ENCODE data around the gene GRIN3B.
"Not testable (repeated sequence)": the region's sequence is repeated elsewhere in the genome, so short reads cannot be mapped to it uniquely, and the experiment has no call there.

GRIN3B gene

GRCh38 chr19:954272-954671 lies 45.9 kb upstream of the GRIN3B start:
- H3K4me2 ChIP-seq, result no peak overlapping the region
- no peaks in the 10 kb centered on the region for H3K27me3 ChIP-seq (ENCODE audit: insufficient read depth, low read depth)
- no peak overlapping the region for H3K9ac ChIP-seq
- no peaks in the 10 kb centered on the region for H3K79me2 ChIP-seq (ENCODE audit: insufficient read depth, low read depth)
- no peak for TF ChIP-seq CTCF (conservative IDR thresholded peaks at IDR 0.05; ENCODE audit: low read depth, low read length)
- H3K4me3 ChIP-seq (IDR thresholded peaks at IDR 0.05; ENCODE audit: insufficient read depth, low read depth, low read length), result no peak overlapping the region
- H2AFZ ChIP-seq (ENCODE audit: low read depth), result no peak overlapping the region
- no peaks in the 10 kb centered on the region for H3K4me1 ChIP-seq (ENCODE audit: low read depth, poor library complexity, severe bottlenecking)
- no peak overlapping the region for H3K27ac ChIP-seq
- no peaks in the 10 kb centered on the region for H3K36me3 ChIP-seq (ENCODE audit: insufficient read depth)
- H4K20me1 ChIP-seq (ENCODE audit: insufficient read depth), result no peaks in the 10 kb centered on the region

- no peak overlapping the region for H3K4me2 ChIP-seq
- H4K20me1 ChIP-seq (ENCODE audit: insufficient read depth), result no peaks in the 10 kb centered on the region
- H3K9ac ChIP-seq, result no peak overlapping the region
- no peak overlapping the region for H3K27ac ChIP-seq
- no peak for TF ChIP-seq CTCF (conservative IDR thresholded peaks at IDR 0.05; ENCODE audit: low read depth, low read length)
- H3K4me3 ChIP-seq (IDR thresholded peaks at IDR 0.05; ENCODE audit: insufficient read depth, low read depth, low read length), result no peak overlapping the region
- no peaks in the 10 kb centered on the region for H3K36me3 ChIP-seq (ENCODE audit: insufficient read depth)
- no peaks in the 10 kb centered on the region for H3K27me3 ChIP-seq (ENCODE audit: insufficient read depth, low read depth)
- H2AFZ ChIP-seq (ENCODE audit: low read depth), result no peak overlapping the region
- H3K4me1 ChIP-seq (ENCODE audit: low read depth, poor library complexity, severe bottlenecking), result no peaks in the 10 kb centered on the region
- H3K79me2 ChIP-seq (ENCODE audit: insufficient read depth, low read depth), result no peaks in the 10 kb centered on the region
Observed at GRCh38 chr19:954672-955494, 45.3 kb upstream of the GRIN3B start.

GRCh38 chr19:955803-956765 lies 44.1 kb upstream of the GRIN3B start:
- no peak overlapping the region for H3K4me3 ChIP-seq (IDR thresholded peaks at IDR 0.05; ENCODE audit: insufficient read depth, low read depth, low read length)
- H3K4me2 ChIP-seq, result no peak overlapping the region
- no peak overlapping the region for H3K27ac ChIP-seq
- no peak for TF ChIP-seq CTCF (conservative IDR thresholded peaks at IDR 0.05; ENCODE audit: low read depth, low read length)
- H3K9ac ChIP-seq, result no peak overlapping the region
- H3K27me3 ChIP-seq (ENCODE audit: insufficient read depth, low read depth), result no peaks in the 10 kb centered on the region
- no peaks in the 10 kb centered on the region for H3K79me2 ChIP-seq (ENCODE audit: insufficient read depth, low read depth)
- H3K4me1 ChIP-seq (ENCODE audit: low read depth, poor library complexity, severe bottlenecking), result no peaks in the 10 kb centered on the region
- no peak overlapping the region for H2AFZ ChIP-seq (ENCODE audit: low read depth)
- H4K20me1 ChIP-seq (ENCODE audit: insufficient read depth), result no peaks in the 10 kb centered on the region
- no peaks in the 10 kb centered on the region for H3K36me3 ChIP-seq (ENCODE audit: insufficient read depth)

- Histone ChIP-seq H3K4me2 (no peak overlapping the region), H3K4me3 (IDR thresholded peaks at IDR 0.05; ENCODE audit: insufficient read depth, low read depth, low read length) (no peak overlapping the region), H3K79me2 (ENCODE audit: insufficient read depth, low read depth) (no peaks in the 10 kb centered on the region), H3K36me3 (ENCODE audit: insufficient read depth) (no peaks in the 10 kb centered on the region), H3K4me1 (ENCODE audit: low read depth, poor library complexity, severe bottlenecking) (no peaks in the 10 kb centered on the region), H2AFZ (ENCODE audit: low read depth) (no peak overlapping the region), H3K9ac (no peak overlapping the region), H3K27ac (no peak overlapping the region), H3K27me3 (ENCODE audit: insufficient read depth, low read depth) (no peaks in the 10 kb centered on the region), H4K20me1 (ENCODE audit: insufficient read depth) (no peaks in the 10 kb centered on the region)
- no peak for TF ChIP-seq CTCF (conservative IDR thresholded peaks at IDR 0.05; ENCODE audit: low read depth, low read length)
Observed at GRCh38 chr19:956766-957440, 43.3 kb upstream of the GRIN3B start.

GRCh38 chr19:957578-957977 lies 42.6 kb upstream of the GRIN3B start:
- not testable (repeated sequence) for H4K20me1 ChIP-seq (ENCODE audit: insufficient read depth); H3K79me2 ChIP-seq (ENCODE audit: insufficient read depth, low read depth)

More at GRCh38 chr19:957578-957977, 42.6 kb upstream of the GRIN3B start:
- not testable (repeated sequence) for H3K36me3 ChIP-seq (ENCODE audit: insufficient read depth); H3K4me2 ChIP-seq; H3K27me3 ChIP-seq (ENCODE audit: insufficient read depth, low read depth); H2AFZ ChIP-seq (ENCODE audit: low read depth); H3K27ac ChIP-seq; H3K4me1 ChIP-seq (ENCODE audit: low read depth, poor library complexity, severe bottlenecking); H3K9ac ChIP-seq; H3K4me3 ChIP-seq (IDR thresholded peaks at IDR 0.05; ENCODE audit: insufficient read depth, low read depth, low read length)
